ENCODE results near the gene ZFYVE21. TPM values are rescaled to one million over a fixed set of nuclear protein-coding genes. Genes with fewer than 3 reads are reported as not detected.

Gene ZFYVE21
- total and polyA plus RNA-seq, 4 donors: 28.0 to 36.9 (median 30.8) TPM

DNA sequence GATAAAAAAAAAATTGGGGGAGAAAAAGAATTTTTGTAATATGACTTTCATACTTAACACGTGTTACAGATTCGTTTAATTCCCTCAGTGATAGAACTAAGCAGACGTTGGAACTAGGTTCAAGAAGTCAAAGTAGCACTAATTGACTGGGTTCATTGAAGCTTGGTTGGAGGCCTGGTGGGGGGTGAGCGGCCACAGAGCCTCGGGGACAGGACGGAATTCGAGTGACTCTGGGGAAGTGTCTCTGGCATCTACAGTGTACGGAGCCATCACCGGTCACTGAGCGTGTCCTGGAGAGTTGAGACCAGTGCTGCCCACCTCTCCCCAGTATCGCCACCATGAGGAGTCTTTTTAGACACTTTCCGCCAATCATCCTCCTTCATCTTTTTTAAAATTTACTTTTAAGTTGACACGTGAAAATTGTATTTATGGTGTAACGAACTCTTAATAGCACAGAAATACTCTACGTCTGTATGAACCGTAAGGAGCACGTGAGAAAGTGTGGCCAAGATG, 1.3 kb downstream of the ZFYVE21 start:
- Histone ChIP-seq H3K4me3 (ENCODE audit: low read depth in 1 of 3, low read length in 3 of 3) (peak overlapping the region in 1 of 3 donors; percentile 93), H3K36me3 (ENCODE audit: control insufficient read depth in 4 of 4, insufficient read depth in 3 of 4, low read depth in 1 of 4, low read length in 3 of 4) (peaks cover 0 to 2% (median 0%) of the 10 kb centered on the region in 4 donors), H3K9me3 (ENCODE audit: control insufficient read depth in 4 of 4, low read length in 3 of 4) (no peaks in the 10 kb centered on the region), H3K27me3 (ENCODE audit: control insufficient read depth in 4 of 4, insufficient read depth in 4 of 4, low read length in 3 of 4) (no peaks in the 10 kb centered on the region), H3K27ac (ENCODE audit: low read depth in 1 of 2, low read length in 2 of 2) (no peak overlapping the region), H3K9ac (ENCODE audit: low read depth in 1 of 2, low read length in 2 of 2) (no peak overlapping the region), H3K4me1 (ENCODE audit: control insufficient read depth in 4 of 4, insufficient read depth in 4 of 4, low read length in 3 of 4) (peaks cover 0 to 20% (median 5%) of the 10 kb centered on the region in 4 donors)
- no peak for DNase-seq (ENCODE audit: low spot score)
- TF ChIP-seq ZBTB33 (IDR thresholded peaks at IDR 0.05) (no peak), JUND (IDR thresholded peaks at IDR 0.05) (no peak), MAX (IDR thresholded peaks at IDR 0.05) (no peak), RXRA (IDR thresholded peaks at IDR 0.05) (no peak), FOXA2 (IDR thresholded peaks at IDR 0.05) (no peak), GABPA (IDR thresholded peaks at IDR 0.05 in 1 of 2, conservative IDR thresholded peaks at IDR 0.05 in 1 of 2) (no peak), SP1 (IDR thresholded peaks at IDR 0.05) (no peak), EGR1 (IDR thresholded peaks at IDR 0.05; ENCODE audit: low read depth in 2 of 2) (no peak), YY1 (IDR thresholded peaks at IDR 0.05) (no peak), TAF1 (conservative IDR thresholded peaks at IDR 0.05) (no peak), HNF4A (conservative IDR thresholded peaks at IDR 0.05) (no peak), FOXA1 (IDR thresholded peaks at IDR 0.05) (no peak)
- TF ChIP-seq, protein P1, sequence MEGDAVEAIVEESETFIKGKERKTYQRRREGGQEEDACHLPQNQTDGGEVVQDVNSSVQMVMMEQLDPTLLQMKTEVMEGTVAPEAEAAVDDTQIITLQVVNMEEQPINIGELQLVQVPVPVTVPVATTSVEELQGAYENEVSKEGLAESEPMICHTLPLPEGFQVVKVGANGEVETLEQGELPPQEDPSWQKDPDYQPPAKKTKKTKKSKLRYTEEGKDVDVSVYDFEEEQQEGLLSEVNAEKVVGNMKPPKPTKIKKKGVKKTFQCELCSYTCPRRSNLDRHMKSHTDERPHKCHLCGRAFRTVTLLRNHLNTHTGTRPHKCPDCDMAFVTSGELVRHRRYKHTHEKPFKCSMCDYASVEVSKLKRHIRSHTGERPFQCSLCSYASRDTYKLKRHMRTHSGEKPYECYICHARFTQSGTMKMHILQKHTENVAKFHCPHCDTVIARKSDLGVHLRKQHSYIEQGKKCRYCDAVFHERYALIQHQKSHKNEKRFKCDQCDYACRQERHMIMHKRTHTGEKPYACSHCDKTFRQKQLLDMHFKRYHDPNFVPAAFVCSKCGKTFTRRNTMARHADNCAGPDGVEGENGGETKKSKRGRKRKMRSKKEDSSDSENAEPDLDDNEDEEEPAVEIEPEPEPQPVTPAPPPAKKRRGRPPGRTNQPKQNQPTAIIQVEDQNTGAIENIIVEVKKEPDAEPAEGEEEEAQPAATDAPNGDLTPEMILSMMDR (IDR thresholded peaks at IDR 0.05; ENCODE audit: low read depth, low read length, missing input control): no peak
- TF ChIP-seq, protein P2, sequence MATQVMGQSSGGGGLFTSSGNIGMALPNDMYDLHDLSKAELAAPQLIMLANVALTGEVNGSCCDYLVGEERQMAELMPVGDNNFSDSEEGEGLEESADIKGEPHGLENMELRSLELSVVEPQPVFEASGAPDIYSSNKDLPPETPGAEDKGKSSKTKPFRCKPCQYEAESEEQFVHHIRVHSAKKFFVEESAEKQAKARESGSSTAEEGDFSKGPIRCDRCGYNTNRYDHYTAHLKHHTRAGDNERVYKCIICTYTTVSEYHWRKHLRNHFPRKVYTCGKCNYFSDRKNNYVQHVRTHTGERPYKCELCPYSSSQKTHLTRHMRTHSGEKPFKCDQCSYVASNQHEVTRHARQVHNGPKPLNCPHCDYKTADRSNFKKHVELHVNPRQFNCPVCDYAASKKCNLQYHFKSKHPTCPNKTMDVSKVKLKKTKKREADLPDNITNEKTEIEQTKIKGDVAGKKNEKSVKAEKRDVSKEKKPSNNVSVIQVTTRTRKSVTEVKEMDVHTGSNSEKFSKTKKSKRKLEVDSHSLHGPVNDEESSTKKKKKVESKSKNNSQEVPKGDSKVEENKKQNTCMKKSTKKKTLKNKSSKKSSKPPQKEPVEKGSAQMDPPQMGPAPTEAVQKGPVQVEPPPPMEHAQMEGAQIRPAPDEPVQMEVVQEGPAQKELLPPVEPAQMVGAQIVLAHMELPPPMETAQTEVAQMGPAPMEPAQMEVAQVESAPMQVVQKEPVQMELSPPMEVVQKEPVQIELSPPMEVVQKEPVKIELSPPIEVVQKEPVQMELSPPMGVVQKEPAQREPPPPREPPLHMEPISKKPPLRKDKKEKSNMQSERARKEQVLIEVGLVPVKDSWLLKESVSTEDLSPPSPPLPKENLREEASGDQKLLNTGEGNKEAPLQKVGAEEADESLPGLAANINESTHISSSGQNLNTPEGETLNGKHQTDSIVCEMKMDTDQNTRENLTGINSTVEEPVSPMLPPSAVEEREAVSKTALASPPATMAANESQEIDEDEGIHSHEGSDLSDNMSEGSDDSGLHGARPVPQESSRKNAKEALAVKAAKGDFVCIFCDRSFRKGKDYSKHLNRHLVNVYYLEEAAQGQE (IDR thresholded peaks at IDR 0.05): no peak
- TF ChIP-seq, protein P3, sequence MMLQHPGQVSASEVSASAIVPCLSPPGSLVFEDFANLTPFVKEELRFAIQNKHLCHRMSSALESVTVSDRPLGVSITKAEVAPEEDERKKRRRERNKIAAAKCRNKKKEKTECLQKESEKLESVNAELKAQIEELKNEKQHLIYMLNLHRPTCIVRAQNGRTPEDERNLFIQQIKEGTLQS (IDR thresholded peaks at IDR 0.05): no peak
- 83% methylated on average over 17 of the region's 17 CpGs for WGBS

- Histone ChIP-seq H3K36me3 (ENCODE audit: control insufficient read depth in 4 of 4, insufficient read depth in 3 of 4, low read depth in 1 of 4, low read length in 3 of 4) (peaks cover 0 to 2% (median 0%) of the 10 kb centered on the region in 4 donors), H3K9ac (ENCODE audit: low read depth in 1 of 2, low read length in 2 of 2) (no peak overlapping the region), H3K27ac (ENCODE audit: low read depth in 1 of 2, low read length in 2 of 2) (no peak overlapping the region), H3K4me1 (ENCODE audit: control insufficient read depth in 4 of 4, insufficient read depth in 4 of 4, low read length in 3 of 4) (peaks cover 0 to 23% (median 9%) of the 10 kb centered on the region in 4 donors), H3K9me3 (ENCODE audit: control insufficient read depth in 4 of 4, low read length in 3 of 4) (no peaks in the 10 kb centered on the region), H3K27me3 (ENCODE audit: control insufficient read depth in 4 of 4, insufficient read depth in 4 of 4, low read length in 3 of 4) (no peaks in the 10 kb centered on the region), H3K4me3 (ENCODE audit: low read depth in 1 of 3, low read length in 3 of 3) (no peak overlapping the region)
- DNase-seq (ENCODE audit: low spot score): no peak
- WGBS: 83% methylated on average over 16 of the region's 16 CpGs
- TF ChIP-seq RXRA (IDR thresholded peaks at IDR 0.05): no peak
- no peak for TF ChIP-seq RAD21 (IDR thresholded peaks at IDR 0.05)
- no peak for TF ChIP-seq FOXA1 (IDR thresholded peaks at IDR 0.05)
- TF ChIP-seq, protein P3 (IDR thresholded peaks at IDR 0.05): no peak
- no peak for TF ChIP-seq FOXA2 (IDR thresholded peaks at IDR 0.05)
- no peak for TF ChIP-seq SP1 (IDR thresholded peaks at IDR 0.05)
- no peak for TF ChIP-seq YY1 (IDR thresholded peaks at IDR 0.05)
- TF ChIP-seq MAX (IDR thresholded peaks at IDR 0.05): no peak
- TF ChIP-seq NR2F2 (IDR thresholded peaks at IDR 0.05): no peak
- no peak for TF ChIP-seq GABPA (IDR thresholded peaks at IDR 0.05 in 1 of 2, conservative IDR thresholded peaks at IDR 0.05 in 1 of 2)
- no peak for TF ChIP-seq JUND (IDR thresholded peaks at IDR 0.05)
- TF ChIP-seq, protein P1 (IDR thresholded peaks at IDR 0.05; ENCODE audit: low read depth, low read length, missing input control): no peak
- no peak for TF ChIP-seq HNF4G (IDR thresholded peaks at IDR 0.05)
- TF ChIP-seq ZBTB33 (IDR thresholded peaks at IDR 0.05): no peak
Measured at GRCh38 chr14:103718572-103718971, 3.0 kb downstream of the ZFYVE21 start.

All from liver (tissue), 9 donors.